ENCODE results near the gene BRWD1. TPM values are rescaled to one million over a fixed set of nuclear protein-coding genes. Genes with fewer than 3 reads are reported as not detected.
A peak's percentile ranks its signal among the peaks of the same experiment; 100 is the strongest.

BRWD1 gene
- total RNA-seq, 4 donors from 2014 or later: 63.8 to 281 (median 103) TPM

DNA sequence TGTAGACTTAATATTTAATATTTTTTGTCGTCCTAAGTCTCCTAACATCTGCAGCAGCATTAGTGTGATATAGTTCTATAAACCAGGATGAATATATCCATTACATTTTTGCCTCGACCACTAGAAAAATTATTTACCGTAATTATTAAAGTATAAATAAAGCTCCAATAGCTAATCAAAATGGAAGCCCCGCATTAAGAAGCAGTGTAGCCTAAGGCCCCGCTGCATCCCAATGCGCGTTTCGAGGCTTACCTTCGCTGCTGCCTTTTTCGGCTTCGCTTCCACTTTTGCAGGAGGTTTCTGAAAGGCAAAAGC is 34.6 kb upstream of the BRWD1 start:
- Histone ChIP-seq H3K4me1 (peaks cover 12 to 38% (median 25%) of the 10 kb centered on the region in 4 donors), H3K36me3 (peaks cover 0 to 18% (median 6%) of the 10 kb centered on the region in 4 donors), H3K27ac (peak overlapping the region; percentile 94 to 98 (median 96)), H3K4me3 (peak overlapping the region; percentile 58 to 87 (median 72)), H3K27me3 (no peaks in the 10 kb centered on the region), H3K9me3 (no peaks in the 10 kb centered on the region)
- TF ChIP-seq POLR2A (IDR thresholded peaks at IDR 0.05) (no peak), EP300 (IDR thresholded peaks at IDR 0.05; ENCODE audit: low read depth) (no peak), POLR2AphosphoS5 (IDR thresholded peaks at IDR 0.05) (no peak)
- TF ChIP-seq, protein P1, sequence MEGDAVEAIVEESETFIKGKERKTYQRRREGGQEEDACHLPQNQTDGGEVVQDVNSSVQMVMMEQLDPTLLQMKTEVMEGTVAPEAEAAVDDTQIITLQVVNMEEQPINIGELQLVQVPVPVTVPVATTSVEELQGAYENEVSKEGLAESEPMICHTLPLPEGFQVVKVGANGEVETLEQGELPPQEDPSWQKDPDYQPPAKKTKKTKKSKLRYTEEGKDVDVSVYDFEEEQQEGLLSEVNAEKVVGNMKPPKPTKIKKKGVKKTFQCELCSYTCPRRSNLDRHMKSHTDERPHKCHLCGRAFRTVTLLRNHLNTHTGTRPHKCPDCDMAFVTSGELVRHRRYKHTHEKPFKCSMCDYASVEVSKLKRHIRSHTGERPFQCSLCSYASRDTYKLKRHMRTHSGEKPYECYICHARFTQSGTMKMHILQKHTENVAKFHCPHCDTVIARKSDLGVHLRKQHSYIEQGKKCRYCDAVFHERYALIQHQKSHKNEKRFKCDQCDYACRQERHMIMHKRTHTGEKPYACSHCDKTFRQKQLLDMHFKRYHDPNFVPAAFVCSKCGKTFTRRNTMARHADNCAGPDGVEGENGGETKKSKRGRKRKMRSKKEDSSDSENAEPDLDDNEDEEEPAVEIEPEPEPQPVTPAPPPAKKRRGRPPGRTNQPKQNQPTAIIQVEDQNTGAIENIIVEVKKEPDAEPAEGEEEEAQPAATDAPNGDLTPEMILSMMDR (IDR thresholded peaks at IDR 0.05): peak in 1 of 5 experiments; percentile 3
- 0 to 7% methylated on average over 5 to 11 of the region's 11 CpGs for WGBS, 2 donors (ENCODE audit: low coverage in 1 of 2)
- no peak for DNase-seq
- intact Hi-C loops (cut with DNase I; ENCODE audit: low total_unique reads): loop anchor here (1.0 to 5.0 kb wide), 2 partner anchors 34 to 39 kb away; no protein-coding TSS in a partner anchor
- in situ Hi-C loops (cut with MboI; ENCODE audit: low pct_ligation_motif_present in 1 of 4, low pct_unique_long_range_greater_than_20kb in 1 of 4, low sequenced_read_pairs in 3 of 4): no loop called here

- Histone ChIP-seq H3K9me3 (no peaks in the 10 kb centered on the region), H3K4me3 (peak overlapping the region; percentile 58 to 87 (median 72)), H3K4me1 (peaks cover 12 to 38% (median 25%) of the 10 kb centered on the region in 4 donors), H3K27me3 (no peaks in the 10 kb centered on the region), H3K36me3 (peaks cover 0 to 18% (median 6%) of the 10 kb centered on the region in 4 donors), H3K27ac (peak overlapping the region; percentile 94 to 98 (median 96))
- WGBS, 2 donors (ENCODE audit: low coverage in 1 of 2): 7 to 10% methylated on average over 10 of the region's 10 CpGs
- in situ Hi-C loops (cut with MboI; ENCODE audit: low pct_ligation_motif_present in 1 of 4, low pct_unique_long_range_greater_than_20kb in 1 of 4, low sequenced_read_pairs in 3 of 4) (no loop called here), intact Hi-C loops (cut with DNase I; ENCODE audit: low total_unique reads) (loop anchor here (5.0 kb wide), 1 partner anchor 40 kb away; no protein-coding TSS in a partner anchor)
- TF ChIP-seq, protein P1 (IDR thresholded peaks at IDR 0.05): peak in 1 of 5 experiments; percentile 15
- TF ChIP-seq EP300 (IDR thresholded peaks at IDR 0.05; ENCODE audit: low read depth): no peak
- no peak for DNase-seq
Measured at GRCh38 chr21:39347537-39347936, 34.1 kb upstream of the BRWD1 start.

- Histone ChIP-seq H3K27me3 (no peaks in the 10 kb centered on the region), H3K36me3 (peaks cover 0 to 24% (median 9%) of the 10 kb centered on the region in 4 donors), H3K9me3 (no peaks in the 10 kb centered on the region), H3K4me1 (peaks cover 12 to 38% (median 25%) of the 10 kb centered on the region in 4 donors), H3K4me3 (peak overlapping the region in 1 of 4 donors; percentile 87), H3K27ac (peak overlapping the region in 1 of 4 donors; percentile 98)
- no peak for DNase-seq
- in situ Hi-C loops (cut with MboI; ENCODE audit: low pct_ligation_motif_present in 1 of 4, low pct_unique_long_range_greater_than_20kb in 1 of 4, low sequenced_read_pairs in 3 of 4) (no loop called here), intact Hi-C loops (cut with DNase I; ENCODE audit: low total_unique reads) (loop anchor here (5.0 kb wide), 1 partner anchor 40 kb away; no protein-coding TSS in a partner anchor)
- WGBS, 2 donors (ENCODE audit: low coverage in 1 of 2): 50 to 57% methylated on average over 6 to 7 of the region's 7 CpGs
- TF ChIP-seq POLR2AphosphoS5 (IDR thresholded peaks at IDR 0.05) (no peak), EP300 (IDR thresholded peaks at IDR 0.05; ENCODE audit: low read depth) (no peak)
Measured at GRCh38 chr21:39346671-39347331, 33.4 kb upstream of the BRWD1 start.

DNA sequence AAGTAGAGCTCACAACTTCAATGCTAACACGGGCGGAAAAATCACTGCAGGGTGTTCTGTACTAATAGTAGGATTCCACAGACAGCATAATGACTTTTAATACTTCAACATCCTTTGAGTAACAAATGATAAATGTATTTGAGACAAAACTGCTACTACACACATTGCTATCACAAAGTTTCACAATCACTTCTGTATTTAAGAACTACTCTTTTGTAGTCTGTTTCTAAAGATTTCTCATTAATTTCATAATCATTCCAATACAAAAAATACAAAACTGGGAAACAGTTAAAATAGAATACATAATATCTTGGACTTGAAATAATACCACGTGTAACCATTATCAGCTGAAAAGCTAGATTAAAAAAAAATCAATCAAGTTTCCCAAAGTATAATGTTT is 32.8 kb upstream of the BRWD1 start:
- no peak overlapping the region for H3K4me3 ChIP-seq
- no peak for DNase-seq
- WGBS, 2 donors (ENCODE audit: low coverage in 1 of 2): 48 to 56% methylated on average over 3 of the region's 3 CpGs
- no peak for TF ChIP-seq EP300 (IDR thresholded peaks at IDR 0.05; ENCODE audit: low read depth)
- TF ChIP-seq POLR2AphosphoS5 (IDR thresholded peaks at IDR 0.05): no peak
- TF ChIP-seq POLR2A (IDR thresholded peaks at IDR 0.05): no peak
- TF ChIP-seq, protein P1 (IDR thresholded peaks at IDR 0.05): no peak
- intact Hi-C loops (cut with DNase I; ENCODE audit: low total_unique reads): loop anchor here (5.0 kb wide), 1 partner anchor 41 kb away; no protein-coding TSS in a partner anchor
- in situ Hi-C loops (cut with MboI; ENCODE audit: low pct_ligation_motif_present in 1 of 4, low pct_unique_long_range_greater_than_20kb in 1 of 4, low sequenced_read_pairs in 3 of 4): no loop called here
- peak overlapping the region in 1 of 4 donors; percentile 98 for H3K27ac ChIP-seq
- no peaks in the 10 kb centered on the region for H3K9me3 ChIP-seq
- peaks cover 12 to 38% (median 25%) of the 10 kb centered on the region in 4 donors for H3K4me1 ChIP-seq
- H3K36me3 ChIP-seq: peaks cover 0 to 26% (median 11%) of the 10 kb centered on the region in 4 donors
- H3K27me3 ChIP-seq: no peaks in the 10 kb centered on the region

Measured in transverse colon (tissue), 4 donors.